Stimulated activated CD8-positive, alpha-beta memory T cell treated with anti-CD3 and anti-CD28 coated beads, Interleukin-7, amount 100 ng/mL, for 4 hours (primary cell): ENCODE measurements around the gene LASP1NB.
"Not testable (repeated sequence)": the region's sequence is repeated elsewhere in the genome, so short reads cannot be mapped to it uniquely, and the experiment has no call there.

ENCODE experiments used
- DNase-seq, 2 donors: peaks; one replicate each; pipeline ENCODE4 v3.0.0-alpha.2; 2020; ENCODE audit warnings: low read depth in 2 of 2

Gene LASP1NB

GRCh38 chr17:38918129-38918913 is 7.1 kb upstream of the LASP1NB start:
- no peak for DNase-seq

GRCh38 chr17:38918916-38919315 is 6.5 kb upstream of the LASP1NB start:
- no peak for DNase-seq

DNA sequence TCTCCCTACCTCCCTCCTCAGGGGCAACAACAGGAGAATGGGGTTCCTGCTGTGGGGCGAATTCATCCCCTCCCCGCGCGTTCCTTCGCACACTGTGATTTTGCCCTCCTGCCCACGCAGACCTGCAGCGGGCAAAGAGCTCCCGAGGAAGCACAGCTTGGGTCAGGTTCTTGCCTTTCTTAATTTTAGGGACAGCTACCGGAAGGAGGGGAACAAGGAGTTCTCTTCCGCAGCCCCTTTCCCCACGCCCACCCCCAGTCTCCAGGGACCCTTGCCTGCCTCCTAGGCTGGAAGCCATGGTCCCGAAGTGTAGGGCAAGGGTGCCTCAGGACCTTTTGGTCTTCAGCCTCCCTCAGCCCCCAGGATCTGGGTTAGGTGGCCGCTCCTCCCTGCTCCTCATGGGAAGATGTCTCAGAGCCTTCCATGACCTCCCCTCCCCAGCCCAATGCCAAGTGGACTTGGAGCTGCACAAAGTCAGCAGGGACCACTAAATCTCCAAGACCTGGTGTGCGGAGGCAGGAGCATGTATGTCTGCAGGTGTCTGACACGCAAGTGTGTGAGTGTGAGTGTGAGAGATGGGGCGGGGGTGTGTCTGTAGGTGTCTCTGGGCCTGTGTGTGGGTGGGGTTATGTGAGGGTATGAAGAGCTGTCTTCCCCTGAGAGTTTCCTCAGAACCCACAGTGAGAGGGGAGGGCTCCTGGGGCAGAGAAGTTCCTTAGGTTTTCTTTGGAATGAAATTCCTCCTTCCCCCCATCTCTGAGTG is 5.9 kb upstream of the LASP1NB start:
- no peak for DNase-seq

DNA sequence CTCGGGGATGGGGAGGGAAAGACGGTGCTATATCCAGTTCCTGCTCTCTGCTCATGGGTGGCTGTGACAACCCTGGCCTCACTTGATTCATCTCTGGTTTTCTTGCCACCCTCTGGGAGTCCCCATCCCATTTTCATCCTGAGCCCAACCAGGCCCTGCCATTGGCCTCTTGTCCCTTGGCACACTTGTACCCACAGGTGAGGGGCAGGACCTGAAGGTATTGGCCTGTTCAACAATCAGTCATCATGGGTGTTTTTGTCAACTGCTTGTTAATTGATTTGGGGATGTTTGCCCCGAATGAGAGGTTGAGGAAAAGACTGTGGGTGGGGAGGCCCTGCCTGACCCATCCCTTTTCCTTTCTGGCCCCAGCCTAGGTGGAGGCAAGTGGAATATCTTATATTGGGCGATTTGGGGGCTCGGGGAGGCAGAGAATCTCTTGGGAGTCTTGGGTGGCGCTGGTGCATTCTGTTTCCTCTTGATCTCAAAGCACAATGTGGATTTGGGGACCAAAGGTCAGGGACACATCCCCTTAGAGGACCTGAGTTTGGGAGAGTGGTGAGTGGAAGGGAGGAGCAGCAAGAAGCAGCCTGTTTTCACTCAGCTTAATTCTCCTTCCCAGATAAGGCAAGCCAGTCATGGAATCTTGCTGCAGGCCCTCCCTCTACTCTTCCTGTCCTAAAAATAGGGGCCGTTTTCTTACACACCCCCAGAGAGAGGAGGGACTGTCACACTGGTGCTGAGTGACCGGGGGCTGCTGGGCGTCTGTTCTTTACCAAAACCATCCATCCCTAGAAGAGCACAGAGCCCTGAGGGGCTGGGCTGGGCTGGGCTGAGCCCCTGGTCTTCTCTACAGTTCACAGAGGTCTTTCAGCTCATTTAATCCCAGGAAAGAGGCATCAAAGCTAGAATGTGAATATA is 4.8 kb upstream of the LASP1NB start:
- DNase-seq = no peak

GRCh38 chr17:38921756-38922411 is 3.5 kb upstream of the LASP1NB start:
- DNase-seq = no peak

- DNase-seq = no peak
These were observed 2.7 kb upstream of the LASP1NB start for GRCh38 chr17:38922538-38923297.

DNA sequence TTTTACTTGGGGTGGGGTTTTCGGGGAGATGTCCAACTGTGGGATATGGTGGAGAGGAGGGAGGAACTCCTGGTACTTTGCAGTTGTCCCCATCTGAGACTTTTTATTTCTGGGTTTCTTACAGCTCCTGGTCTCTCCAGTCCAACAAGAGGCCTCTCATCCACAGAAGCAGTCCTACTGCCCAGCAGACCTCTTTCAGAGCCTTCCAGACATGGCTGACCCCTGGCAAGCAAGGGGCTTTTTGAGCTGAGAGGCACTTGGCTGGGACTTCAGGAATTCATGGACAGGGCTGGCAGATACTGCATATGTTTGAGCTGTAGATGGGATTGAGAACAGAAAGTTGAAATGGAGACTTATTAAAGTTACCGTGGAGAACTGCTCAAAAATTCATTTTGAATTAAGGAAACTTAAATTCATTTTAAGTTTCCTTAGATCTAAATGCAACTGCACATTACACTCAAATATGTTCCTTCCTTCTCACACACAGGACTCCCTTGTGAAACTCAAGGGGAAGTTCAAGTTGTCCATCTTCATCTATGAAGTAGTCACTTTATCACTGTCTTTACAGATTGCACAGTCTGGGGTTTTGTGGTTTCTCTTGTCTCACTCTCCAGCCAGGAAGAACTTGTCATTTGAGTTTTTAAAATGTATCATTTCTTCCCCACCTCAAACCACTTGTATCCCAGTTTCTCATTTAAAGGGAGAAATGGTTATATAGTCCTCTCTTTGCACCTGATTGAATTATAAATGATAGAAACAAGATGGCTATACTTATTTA is 1.1 kb downstream of the LASP1NB start:
- DNase-seq = no peak

- DNase-seq = not testable (repeated sequence)
These were observed 5.4 kb downstream of the LASP1NB start for GRCh38 chr17:38930782-38931181.

DNA sequence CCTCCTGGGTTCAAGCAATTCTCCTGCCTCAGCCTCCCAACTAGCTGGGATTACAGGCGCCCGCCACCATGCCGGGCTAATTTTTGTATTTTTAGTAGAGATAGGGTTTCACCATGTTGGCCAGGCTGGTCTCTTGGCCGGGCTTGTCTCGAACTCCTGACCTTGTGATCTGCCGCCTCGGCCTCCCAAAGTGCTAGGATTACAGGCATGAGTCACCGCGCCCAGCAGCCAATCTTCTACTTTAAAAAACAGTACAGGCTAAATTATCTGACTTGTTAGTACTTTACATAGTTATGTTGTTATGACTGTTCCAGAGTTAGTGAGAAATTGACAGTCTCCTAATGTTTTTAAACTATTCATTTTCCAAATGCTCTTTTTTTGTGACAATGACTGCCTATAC is 8.5 kb downstream of the LASP1NB start:
- not testable (repeated sequence) for DNase-seq

- no peak for DNase-seq
These were observed 14.6 kb downstream of the LASP1NB start for GRCh38 chr17:38939987-38940386.

DNA sequence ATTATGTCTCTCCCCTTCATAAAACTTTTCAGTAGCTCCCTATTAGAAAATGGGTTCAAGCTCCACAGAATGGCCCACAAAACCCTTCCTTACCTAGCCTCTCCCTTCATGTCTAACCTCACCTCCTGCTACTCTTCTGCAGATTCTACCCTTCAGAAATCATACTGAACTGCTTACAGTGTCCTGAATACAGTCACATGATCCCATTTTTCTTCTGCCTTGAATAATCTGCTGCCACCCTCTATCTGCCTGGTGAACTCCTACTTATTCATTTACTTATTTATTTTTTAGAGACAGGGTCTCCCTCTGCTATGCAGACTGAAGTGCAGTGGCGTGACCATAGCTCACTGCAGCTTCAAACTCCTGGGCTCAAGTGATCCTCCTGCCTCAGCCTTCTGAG is 15.0 kb downstream of the LASP1NB start:
- no peak for DNase-seq

GRCh38 chr17:38942696-38943334 is 17.4 kb downstream of the LASP1NB start:
- no peak for DNase-seq

GRCh38 chr17:38943607-38944006 is 18.2 kb downstream of the LASP1NB start:
- DNase-seq = no peak

DNA sequence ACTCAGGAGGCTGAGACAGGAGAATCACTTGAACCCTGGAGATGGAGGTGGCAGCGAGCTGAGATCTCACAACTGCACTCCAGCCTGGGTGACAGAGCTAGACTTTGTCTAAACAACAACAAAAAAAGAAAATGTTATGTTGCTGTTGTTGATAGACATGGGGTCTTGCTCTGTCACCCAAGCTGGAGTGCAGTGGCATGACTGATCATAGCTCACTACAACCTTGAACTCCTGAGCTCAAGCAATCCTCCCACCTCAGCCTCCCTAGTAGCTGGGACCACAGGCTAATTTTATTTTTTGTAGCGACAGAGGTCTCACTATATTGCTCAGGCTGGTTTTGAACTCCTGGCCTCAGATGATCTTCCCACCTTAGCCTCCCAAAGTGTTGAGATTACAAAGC is 21.8 kb downstream of the LASP1NB start:
- DNase-seq = no peak

DNA sequence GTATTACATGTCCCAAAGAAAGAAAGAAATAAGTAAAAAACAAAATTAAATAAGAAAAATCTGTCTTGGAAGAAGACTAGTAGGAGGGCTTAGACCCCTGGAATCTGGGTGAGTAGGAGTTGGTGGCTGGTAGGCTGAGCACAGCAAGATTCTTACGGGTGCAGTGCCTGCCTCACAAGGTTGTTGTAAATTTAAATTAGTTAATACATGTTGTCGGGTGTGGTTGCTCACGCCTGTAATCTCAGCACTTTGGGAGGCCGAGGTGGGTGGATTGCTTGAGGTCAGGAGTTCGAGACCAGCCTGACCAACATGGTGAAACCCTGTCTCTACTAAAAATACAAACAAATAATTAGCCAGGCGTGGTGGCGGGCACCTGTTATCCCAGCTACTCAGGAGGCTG is 28.4 kb downstream of the LASP1NB start:
- DNase-seq = not testable (repeated sequence)

DNA sequence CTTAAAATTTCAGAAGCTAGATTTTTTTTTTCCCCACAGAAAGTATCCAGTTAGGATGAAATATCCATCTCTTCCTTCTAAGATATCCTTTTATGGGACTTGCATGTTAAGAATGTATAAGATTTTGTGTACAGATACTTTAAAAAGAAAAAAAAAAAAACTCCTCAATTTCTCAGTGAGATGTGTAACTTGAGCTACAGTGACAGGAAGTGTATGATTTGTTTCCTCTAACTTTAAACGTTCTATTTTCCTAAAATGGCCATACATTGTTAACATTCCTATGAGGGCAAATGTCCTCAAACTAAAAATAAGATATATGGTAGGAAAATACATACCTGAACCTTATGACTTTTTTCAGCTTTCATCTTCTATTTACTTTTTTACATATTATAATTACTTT is 32.9 kb downstream of the LASP1NB start:
- DNase-seq = no peak

DNA sequence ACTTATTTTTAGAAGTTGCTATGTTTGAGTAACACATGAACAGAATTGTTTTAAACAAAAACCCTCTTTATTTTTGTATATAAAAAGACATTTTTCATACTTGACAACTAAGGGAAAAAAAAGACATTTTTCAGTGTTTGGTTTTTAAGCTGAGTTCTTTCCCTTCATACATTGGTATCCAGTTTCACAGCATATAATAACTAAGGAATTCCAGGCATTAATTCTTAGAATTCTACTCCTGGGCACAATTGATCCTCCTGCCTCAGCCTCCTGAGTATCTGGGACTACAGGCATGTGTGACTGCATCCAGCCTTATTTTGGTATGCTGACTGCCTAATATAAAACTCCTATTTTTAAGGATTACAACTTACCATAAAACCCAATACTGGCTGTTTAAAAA is 33.3 kb downstream of the LASP1NB start:
- no peak for DNase-seq

GRCh38 chr17:38959508-38959907 is 34.1 kb downstream of the LASP1NB start:
- DNase-seq = no peak

DNA sequence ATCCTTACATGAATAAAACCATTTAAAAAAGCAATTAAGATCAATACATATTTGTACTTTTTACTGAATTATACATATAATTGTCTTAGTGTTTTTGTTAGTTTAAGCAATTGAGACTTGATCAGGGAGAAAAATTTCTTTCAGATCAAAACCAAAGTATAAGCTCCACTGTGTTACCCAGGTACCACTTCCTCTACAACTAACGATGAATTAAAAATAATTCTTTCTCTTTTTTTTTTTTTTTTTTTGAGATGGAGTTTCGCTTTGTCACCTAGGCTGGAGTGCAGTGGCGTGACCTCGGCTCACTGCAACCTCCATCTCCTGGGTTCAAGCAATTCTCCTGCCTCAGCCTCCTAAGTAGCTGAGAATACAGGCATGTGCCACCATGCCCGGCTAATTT is 35.0 kb downstream of the LASP1NB start:
- no peak for DNase-seq

GRCh38 chr17:38961413-38961812 is 36.0 kb downstream of the LASP1NB start:
- DNase-seq = no peak
